Measurements from ENCODE around the gene UBR4. TPM values are rescaled to one million over a fixed set of nuclear protein-coding genes. Genes with fewer than 3 reads are reported as not detected.
A peak's percentile ranks its signal among the peaks of the same experiment; 100 is the strongest.

Gene UBR4
- total RNA-seq, 5 donors from 2014 or later (not counting 1 experiment from before 2014, with no cell fraction given) = 139 to 156 (median 147) TPM

GRCh38 chr1:19251305-19252196 is 41.5 kb upstream of the UBR4 start, which contains the start of the genes EMC1 and MRTO4:
Gene EMC1 (minus strand): TSS chr1:19251524. CDS start chr1:19251509, 15 bp downstream.
Gene MRTO4 (plus strand): TSS chr1:19251805. CDS start chr1:19251836, 31 bp downstream.
- H3K4me1 Mint-ChIP-seq = peaks cover 27 to 38% (median 37%) of the 10 kb centered on the region in 3 donors
- ChIA-PET POLR2A (no interaction called here), CTCF (no interaction called here)
- H3K27ac Mint-ChIP-seq = peak within 1 kb of the TSS; percentile 92 to 96
- H3K4me3 Mint-ChIP-seq = peak within 1 kb of the TSS; percentile 93
- no peaks in the 10 kb centered on the region for H3K27me3 Mint-ChIP-seq
- under 1% methylated on average over 81 of the region's 81 CpGs for WGBS (ENCODE audit: insufficient coverage)
- DNase-seq = peak; percentile 73 to 93 (median 87)
- peak; percentile 94 to 96 (median 95) for ATAC-seq (replicated peaks in 1 of 4)
- no peaks in the 10 kb centered on the region for H3K9me3 ChIP-seq
- peaks cover 10 to 21% of the 10 kb centered on the region in 2 donors for H3K36me3 ChIP-seq (ENCODE audit: control insufficient read depth in 2 of 2, extremely low read depth in 1 of 2, insufficient read depth in 1 of 2, low read length in 1 of 2)
- no peaks in the 10 kb centered on the region for H3K9me3 Mint-ChIP-seq
- H3K4me1 ChIP-seq (ENCODE audit: control insufficient read depth in 1 of 2, extremely low read depth in 1 of 2, insufficient read depth in 2 of 2, low read length in 2 of 2) = peaks cover 13 to 37% of the 10 kb centered on the region in 2 experiments
- H3K36me3 Mint-ChIP-seq = peaks cover 4% of the 10 kb centered on the region
- H3K27ac ChIP-seq (ENCODE audit: low read length) = peak within 1 kb of the TSS; percentile 90
- H3K27me3 ChIP-seq (replicated peaks in 1 of 2; ENCODE audit: control insufficient read depth in 2 of 2, extremely low read depth in 1 of 2, insufficient read depth in 2 of 2, low read length in 1 of 2) = no peaks in the 10 kb centered on the region
- H3K4me3 ChIP-seq (ENCODE audit: control insufficient read depth in 1 of 2, extremely low read depth in 1 of 2, low read length in 1 of 2) = peak within 1 kb of the TSS; percentile 70 to 73

GRCh38 chr1:19250629-19251304 is 40.7 kb upstream of the UBR4 start:
- H3K9me3 ChIP-seq = no peaks in the 10 kb centered on the region
- 6% methylated on average over 11 of the region's 14 CpGs for WGBS (ENCODE audit: insufficient coverage)
- Mint-ChIP-seq H3K4me1 (peaks cover 27 to 38% (median 37%) of the 10 kb centered on the region in 3 donors), H3K27me3 (no peaks in the 10 kb centered on the region), H3K9me3 (no peaks in the 10 kb centered on the region), H3K4me3 (peak overlapping the region; percentile 93), H3K27ac (peak overlapping the region; percentile 92 to 96), H3K36me3 (peaks cover 4% of the 10 kb centered on the region)
- DNase-seq (peak in 2 of 35 experiments; percentile 5 to 20), ATAC-seq (replicated peaks in 1 of 4) (no peak)
- H3K27me3 ChIP-seq (replicated peaks in 1 of 2; ENCODE audit: control insufficient read depth in 2 of 2, extremely low read depth in 1 of 2, insufficient read depth in 2 of 2, low read length in 1 of 2) = no peaks in the 10 kb centered on the region
- peak overlapping the region; percentile 70 to 73 for H3K4me3 ChIP-seq (ENCODE audit: control insufficient read depth in 1 of 2, extremely low read depth in 1 of 2, low read length in 1 of 2)
- H3K27ac ChIP-seq (ENCODE audit: low read length) = peak overlapping the region; percentile 90
- peaks cover 13 to 37% of the 10 kb centered on the region in 2 experiments for H3K4me1 ChIP-seq (ENCODE audit: control insufficient read depth in 1 of 2, extremely low read depth in 1 of 2, insufficient read depth in 2 of 2, low read length in 2 of 2)
- peaks cover 8 to 15% of the 10 kb centered on the region in 2 donors for H3K36me3 ChIP-seq (ENCODE audit: control insufficient read depth in 2 of 2, extremely low read depth in 1 of 2, insufficient read depth in 1 of 2, low read length in 1 of 2)
- POLR2A ChIA-PET = no interaction called here
- CTCF ChIA-PET = no interaction called here

- Histone ChIP-seq H3K27me3 (replicated peaks in 1 of 2; ENCODE audit: control insufficient read depth in 2 of 2, extremely low read depth in 1 of 2, insufficient read depth in 2 of 2, low read length in 1 of 2) (no peaks in the 10 kb centered on the region), H3K9me3 (no peaks in the 10 kb centered on the region), H3K27ac (ENCODE audit: low read length) (no peak overlapping the region), H3K4me3 (ENCODE audit: control insufficient read depth in 1 of 2, extremely low read depth in 1 of 2, low read length in 1 of 2) (no peak overlapping the region), H3K4me1 (ENCODE audit: control insufficient read depth in 1 of 2, extremely low read depth in 1 of 2, insufficient read depth in 2 of 2, low read length in 2 of 2) (peaks cover 0 to 3% of the 10 kb centered on the region in 2 experiments), H3K36me3 (ENCODE audit: control insufficient read depth in 2 of 2, extremely low read depth in 1 of 2, insufficient read depth in 1 of 2, low read length in 1 of 2) (peaks cover 37 to 81% of the 10 kb centered on the region in 2 donors)
- ChIA-PET CTCF (interaction anchor here in 1 of 2 donors (0.7 to 2.1 kb wide), 4 partner anchors 61 to 410 kb away, joined by 3 to 11 read pairs (median 6); no protein-coding TSS in a partner anchor), POLR2A (no interaction called here)
- no peak overlapping the region for H3K4me3 Mint-ChIP-seq
- WGBS (ENCODE audit: insufficient coverage) = 100% methylated on average over 1 of the region's 7 CpGs
- DNase-seq (peak; percentile 24 to 78 (median 59)), ATAC-seq (replicated peaks in 1 of 4) (peak; percentile 84 to 91 (median 86))
- no peaks in the 10 kb centered on the region for H3K9me3 Mint-ChIP-seq
- H3K36me3 Mint-ChIP-seq = peaks cover 52% of the 10 kb centered on the region
- no peak overlapping the region for H3K27ac Mint-ChIP-seq
- H3K27me3 Mint-ChIP-seq = no peaks in the 10 kb centered on the region
- H3K4me1 Mint-ChIP-seq = peaks cover 0 to 2% (median 0%) of the 10 kb centered on the region in 3 donors
Observed at GRCh38 chr1:19240673-19241538, 30.8 kb upstream of the UBR4 start.

GRCh38 chr1:19239876-19240275 is 29.8 kb upstream of the UBR4 start:
- no peak overlapping the region for H3K27ac Mint-ChIP-seq
- H3K36me3 Mint-ChIP-seq = peaks cover 52% of the 10 kb centered on the region
- WGBS (ENCODE audit: insufficient coverage) = 97% methylated on average over 4 of the region's 7 CpGs
- ChIA-PET POLR2A (no interaction called here), CTCF (interaction anchor here in 1 of 2 donors (0.7 to 2.1 kb wide), 2 partner anchors 27 to 356 kb away, joined by 3 to 7 read pairs; no protein-coding TSS in a partner anchor)
- no peak for ATAC-seq (replicated peaks in 1 of 4)
- no peaks in the 10 kb centered on the region for H3K9me3 Mint-ChIP-seq
- Histone ChIP-seq H3K4me1 (ENCODE audit: control insufficient read depth in 1 of 2, extremely low read depth in 1 of 2, insufficient read depth in 2 of 2, low read length in 2 of 2) (peaks cover 0 to 3% of the 10 kb centered on the region in 2 experiments), H3K27me3 (replicated peaks in 1 of 2; ENCODE audit: control insufficient read depth in 2 of 2, extremely low read depth in 1 of 2, insufficient read depth in 2 of 2, low read length in 1 of 2) (no peaks in the 10 kb centered on the region), H3K27ac (ENCODE audit: low read length) (no peak overlapping the region), H3K9me3 (no peaks in the 10 kb centered on the region), H3K36me3 (ENCODE audit: control insufficient read depth in 2 of 2, extremely low read depth in 1 of 2, insufficient read depth in 1 of 2, low read length in 1 of 2) (peaks cover 41 to 85% of the 10 kb centered on the region in 2 donors), H3K4me3 (ENCODE audit: control insufficient read depth in 1 of 2, extremely low read depth in 1 of 2, low read length in 1 of 2) (no peak overlapping the region)
- no peak overlapping the region for H3K4me3 Mint-ChIP-seq
- H3K4me1 Mint-ChIP-seq = peaks cover 0 to under 1% (median 0%) of the 10 kb centered on the region in 3 donors
- no peaks in the 10 kb centered on the region for H3K27me3 Mint-ChIP-seq
- no peak for DNase-seq

GRCh38 chr1:19234224-19234623 is 24.2 kb upstream of the UBR4 start:
- H3K9me3 Mint-ChIP-seq = no peaks in the 10 kb centered on the region
- no peaks in the 10 kb centered on the region for H3K27me3 ChIP-seq (replicated peaks in 1 of 2; ENCODE audit: control insufficient read depth in 2 of 2, extremely low read depth in 1 of 2, insufficient read depth in 2 of 2, low read length in 1 of 2)
- H3K27ac ChIP-seq (ENCODE audit: low read length) = no peak overlapping the region
- ChIA-PET CTCF (no interaction called here), POLR2A (interaction anchor here in 1 of 2 donors (0.7 kb wide), 1 partner anchor 976 kb away, joined by 4 read pairs; no protein-coding TSS in a partner anchor)
- no peaks in the 10 kb centered on the region for H3K4me1 Mint-ChIP-seq
- H3K36me3 ChIP-seq (ENCODE audit: control insufficient read depth in 2 of 2, extremely low read depth in 1 of 2, insufficient read depth in 1 of 2, low read length in 1 of 2) = peaks cover 49 to 83% of the 10 kb centered on the region in 2 donors
- no peak for DNase-seq
- H3K27ac Mint-ChIP-seq = no peak overlapping the region
- no peaks in the 10 kb centered on the region for H3K9me3 ChIP-seq
- no peaks in the 10 kb centered on the region for H3K27me3 Mint-ChIP-seq
- peaks cover 41% of the 10 kb centered on the region for H3K36me3 Mint-ChIP-seq
- no peak overlapping the region for H3K4me3 ChIP-seq (ENCODE audit: control insufficient read depth in 1 of 2, extremely low read depth in 1 of 2, low read length in 1 of 2)
- no peak for ATAC-seq (replicated peaks in 1 of 4)
- no peak overlapping the region for H3K4me3 Mint-ChIP-seq
- no peaks in the 10 kb centered on the region for H3K4me1 ChIP-seq (ENCODE audit: control insufficient read depth in 1 of 2, extremely low read depth in 1 of 2, insufficient read depth in 2 of 2, low read length in 2 of 2)
- WGBS (ENCODE audit: insufficient coverage) = 100% methylated on average over 1 of the region's 3 CpGs
